Pancreas (tissue), 10 donors: Measurements from ENCODE around the gene ST7. TPM values are rescaled to one million over a fixed set of nuclear protein-coding genes. Genes with fewer than 3 reads are reported as not detected.

Experiments
- ATAC-seq, 4 donors: fragments of 200-7000 bp; cut with Tn5 transposase; one replicate each; pipeline versions ENCODE4 v1.8.0 to v1.9.1; 2020; ENCODE audit warnings: mild to moderate bottlenecking in 4 of 4, moderate library complexity in 4 of 4
- DNase-seq, 6 donors: peaks; one replicate each; pipeline ENCODE4 v3.0.0-alpha.2; 2020
- FAIRE-seq: peaks from 2 replicates; lab custom pipeline; 2012; peaks lifted over from hg19 to GRCh38; lab: Jason Lieb, UNC
- H3K27ac ChIP-seq, 4 donors: fragments of 200-600 bp; sonication (generic); 1 replicate in 3 of 4; 2 replicates in 1 of 4; pipeline versions ENCODE4 v1.5.0 to v1.8.0; 2020
- H3K27me3 ChIP-seq, 4 donors: fragments of 200-600 bp; one replicate each; pipeline ENCODE4 v1.8.0; 2021
- H3K36me3 ChIP-seq, 3 donors: fragments of 200-600 bp; sonication (generic) in 1 of 3; one replicate each; pipeline versions ENCODE4 v1.5.0 to v1.8.0; 2020 to 2021
- H3K4me1 ChIP-seq, 3 donors: fragments of 200-600 bp; one replicate each; pipeline ENCODE4 v1.8.0; 2021
- H3K4me3 ChIP-seq, 4 donors: fragments of 200-600 bp; sonication (generic) in 2 of 4; one replicate each; pipeline versions ENCODE4 v1.5.0 to v1.8.0; 2020 to 2021
- H3K9me3 ChIP-seq, 4 donors: fragments of 200-600 bp; one replicate each; pipeline ENCODE4 v1.8.0; 2021
- WGBS, 2 donors: extraction: QIAGEN DNeasy Blood & Tissue Kit; methylation state at CpG; one replicate each; pipeline ENCODE4 v1.1.7; 2013; 5-methylcytosine and 5-hydroxymethylcytosine counted together
- intact Hi-C, 3 donors: fragments of 100-400 bp; cut with DNase I; formaldehyde crosslinking; loops; one replicate each; pipeline versions ENCODE4 v1.11.1 to v1.14.2; 2022
- polyA plus RNA-seq, 2 donors: library from polyadenylated mRNA; stranded (reverse); fragments of 200-250 nt; gene quantifications; one replicate each; pipeline ENCODE4 v1.2.3, GENCODE V29; 2013
- total RNA-seq, 6 donors: library from RNA; stranded (reverse); fragmentation: NEBNext Ultra II Directional in 4 of 6; extraction: Animal tissue kit (Norgen Biotek cat#: 25700) in 4 of 6; gene quantifications; one replicate each; pipeline versions ENCODE4 v1.2.1 to v1.2.4, GENCODE V29; 2021 to 2023
- TF ChIP-seq, protein P1 (sequence below), 4 donors: fragments of 200-600 bp; sonication (generic) in 3 of 4; IDR thresholded peaks; one replicate each; pipeline versions ENCODE4 v1.5.0 to v1.8.0; 2021; ENCODE audit warnings: antibody characterized with exemption in 4 of 4
- donor health status: healthy with polysubstance abuse.
- donor health status: DM: no; HTN: no; CAD: no; lungs with moderate emphysema.
- donor health status: DM: no; HTN: no; CAD: no.
- donor health status: control.
- donor health status: control.
- donor health status: Bipolar disorder and iron deficiency.
- donor health status: DM: yes; HTN: yes; CAD: no.
- donor health status: DM: no; HTN: no; CAD: no.
- donor health status: DM: no; HTN: no; CAD: no.
- donor health status: DM: yes; HTN: yes; CAD: no.

Gene ST7
- total and polyA plus RNA-seq, 8 donors = 8.2 to 20.2 (median 17.1) TPM

DNA sequence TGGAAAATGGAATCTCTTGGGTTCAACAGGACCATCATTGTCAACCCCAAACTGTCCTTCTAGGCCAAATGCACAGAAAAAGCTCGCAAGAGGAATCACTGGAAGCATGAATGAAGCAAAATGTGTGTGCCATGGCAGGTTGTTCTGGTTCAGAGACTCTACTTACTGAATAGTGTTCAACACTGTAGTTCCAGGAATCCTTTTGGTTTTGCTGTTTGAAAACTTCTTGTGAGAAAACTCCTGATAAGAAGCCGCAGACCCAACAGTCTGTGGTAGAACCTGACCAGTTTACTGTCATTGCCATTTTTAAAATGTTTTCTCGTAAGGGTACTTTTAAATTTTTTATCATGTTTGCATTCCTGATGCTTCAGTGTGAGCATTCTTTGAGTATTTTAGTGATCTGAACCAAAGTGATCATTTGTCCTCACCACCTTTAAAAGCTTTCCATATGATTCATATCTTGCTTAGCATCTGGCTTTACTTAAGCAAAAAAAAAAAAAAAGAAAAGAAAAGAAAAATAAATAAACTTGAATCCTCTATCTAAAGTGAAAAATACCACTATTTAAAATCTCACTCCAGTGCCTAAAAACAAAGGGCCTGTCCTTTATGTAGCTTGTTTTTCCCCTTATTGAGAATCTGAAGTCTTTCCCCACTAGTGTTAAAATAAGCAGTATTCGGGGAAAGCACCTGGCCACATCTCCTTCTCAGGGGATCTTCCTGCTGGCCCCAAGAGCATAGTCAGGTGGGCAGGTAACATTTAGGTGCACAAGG is 277.2 kb downstream of the ST7 start:
- no peak for DNase-seq
- WGBS, 2 donors = 94 to 96% methylated on average over 4 of the region's 4 CpGs
- TF ChIP-seq, protein P1, sequence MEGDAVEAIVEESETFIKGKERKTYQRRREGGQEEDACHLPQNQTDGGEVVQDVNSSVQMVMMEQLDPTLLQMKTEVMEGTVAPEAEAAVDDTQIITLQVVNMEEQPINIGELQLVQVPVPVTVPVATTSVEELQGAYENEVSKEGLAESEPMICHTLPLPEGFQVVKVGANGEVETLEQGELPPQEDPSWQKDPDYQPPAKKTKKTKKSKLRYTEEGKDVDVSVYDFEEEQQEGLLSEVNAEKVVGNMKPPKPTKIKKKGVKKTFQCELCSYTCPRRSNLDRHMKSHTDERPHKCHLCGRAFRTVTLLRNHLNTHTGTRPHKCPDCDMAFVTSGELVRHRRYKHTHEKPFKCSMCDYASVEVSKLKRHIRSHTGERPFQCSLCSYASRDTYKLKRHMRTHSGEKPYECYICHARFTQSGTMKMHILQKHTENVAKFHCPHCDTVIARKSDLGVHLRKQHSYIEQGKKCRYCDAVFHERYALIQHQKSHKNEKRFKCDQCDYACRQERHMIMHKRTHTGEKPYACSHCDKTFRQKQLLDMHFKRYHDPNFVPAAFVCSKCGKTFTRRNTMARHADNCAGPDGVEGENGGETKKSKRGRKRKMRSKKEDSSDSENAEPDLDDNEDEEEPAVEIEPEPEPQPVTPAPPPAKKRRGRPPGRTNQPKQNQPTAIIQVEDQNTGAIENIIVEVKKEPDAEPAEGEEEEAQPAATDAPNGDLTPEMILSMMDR (IDR thresholded peaks at IDR 0.05) = no peak

DNA sequence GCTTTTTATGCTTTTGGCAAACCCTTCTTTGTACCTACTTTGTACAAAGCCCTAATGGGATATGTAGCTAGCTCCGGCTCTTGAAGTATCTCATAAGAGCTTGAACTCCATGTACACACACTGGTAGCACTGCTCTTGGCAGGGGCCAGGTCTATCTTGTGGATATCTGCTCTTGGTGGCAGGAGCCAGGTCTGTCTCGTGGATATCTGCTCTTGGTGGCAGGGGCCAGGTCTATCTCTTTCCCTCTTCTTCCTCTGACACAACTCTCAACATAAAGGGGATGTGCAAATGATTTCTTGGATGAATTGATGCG is 277.7 kb downstream of the ST7 start:
- FAIRE-seq = no peak
- Histone ChIP-seq H3K27ac (no peak overlapping the region), H3K4me3 (no peak overlapping the region), H3K4me1 (no peaks in the 10 kb centered on the region), H3K9me3 (no peaks in the 10 kb centered on the region), H3K27me3 (no peaks in the 10 kb centered on the region), H3K36me3 (no peaks in the 10 kb centered on the region)
- ATAC-seq = no peak
- TF ChIP-seq, protein P1 (IDR thresholded peaks at IDR 0.05) = no peak
- DNase-seq = no peak
- intact Hi-C loops = no loop called here
- 85 to 89% methylated on average over 3 of the region's 3 CpGs for WGBS, 2 donors

More for the DNA sequence above, 277.2 kb downstream of the ST7 start:
- ATAC-seq (no peak), FAIRE-seq (no peak)
- Histone ChIP-seq H3K27ac (no peak overlapping the region), H3K4me3 (no peak overlapping the region), H3K9me3 (no peaks in the 10 kb centered on the region), H3K4me1 (no peaks in the 10 kb centered on the region), H3K27me3 (no peaks in the 10 kb centered on the region), H3K36me3 (no peaks in the 10 kb centered on the region)
- intact Hi-C loops = no loop called here

DNA sequence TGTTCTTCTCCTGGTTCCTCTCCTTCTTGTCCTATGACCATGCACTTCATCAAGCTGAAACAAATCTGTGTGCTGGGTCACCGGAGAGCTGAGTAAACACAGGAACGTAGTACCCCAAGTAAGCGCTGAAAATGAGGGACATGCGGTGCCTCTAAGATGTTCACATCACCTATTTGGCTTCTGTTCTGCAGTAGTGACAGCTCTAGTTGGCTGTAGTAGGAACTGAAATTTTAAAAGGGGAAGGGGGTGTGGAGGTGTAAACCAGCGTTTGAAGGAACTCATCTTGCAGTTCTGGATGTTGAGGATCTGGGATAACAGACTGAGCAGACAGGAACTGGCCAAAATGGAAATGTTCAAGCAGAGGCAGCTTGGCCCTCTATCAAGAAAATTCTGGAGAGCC is 284.3 kb downstream of the ST7 start:
- Histone ChIP-seq H3K4me3 (no peak overlapping the region), H3K9me3 (no peaks in the 10 kb centered on the region), H3K27ac (no peak overlapping the region), H3K4me1 (no peaks in the 10 kb centered on the region), H3K36me3 (no peaks in the 10 kb centered on the region), H3K27me3 (no peaks in the 10 kb centered on the region)
- DNase-seq (no peak), FAIRE-seq (no peak), ATAC-seq (no peak)
- WGBS, 2 donors = 64 to 65% methylated on average over 5 of the region's 5 CpGs
- intact Hi-C loops = no loop called here
- TF ChIP-seq, protein P1 (IDR thresholded peaks at IDR 0.05) = no peak

DNA sequence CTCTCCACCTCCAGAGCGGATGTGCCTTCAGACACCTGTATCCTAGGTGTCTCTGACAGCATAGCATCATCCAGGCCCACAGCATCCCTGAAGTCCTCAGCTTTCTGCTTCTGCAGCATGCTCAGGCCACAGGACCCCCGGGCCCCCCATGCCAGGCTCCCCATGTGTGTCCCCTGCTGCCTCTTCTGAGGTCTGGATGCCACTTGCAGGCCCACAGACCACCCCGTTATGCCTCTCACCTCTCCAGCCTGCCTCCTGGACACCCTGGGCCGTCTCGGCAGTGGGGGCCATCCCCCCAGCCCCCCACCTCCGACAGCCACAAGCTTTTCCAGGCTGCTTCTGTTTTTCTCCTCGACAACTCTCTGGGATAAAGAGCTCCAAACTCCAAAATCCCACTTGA is 285.2 kb downstream of the ST7 start:
- no peak overlapping the region for H3K4me3 ChIP-seq
- 69 to 82% methylated on average over 7 of the region's 7 CpGs for WGBS, 2 donors
- no peaks in the 10 kb centered on the region for H3K9me3 ChIP-seq
- TF ChIP-seq, protein P1 (IDR thresholded peaks at IDR 0.05) = no peak
- no peaks in the 10 kb centered on the region for H3K36me3 ChIP-seq
- DNase-seq = peak in 1 of 6 donors; percentile 57
- no peak for ATAC-seq
- H3K4me1 ChIP-seq = no peaks in the 10 kb centered on the region
- FAIRE-seq = no peak
- no peaks in the 10 kb centered on the region for H3K27me3 ChIP-seq
- intact Hi-C loops = no loop called here
- H3K27ac ChIP-seq = no peak overlapping the region

DNA sequence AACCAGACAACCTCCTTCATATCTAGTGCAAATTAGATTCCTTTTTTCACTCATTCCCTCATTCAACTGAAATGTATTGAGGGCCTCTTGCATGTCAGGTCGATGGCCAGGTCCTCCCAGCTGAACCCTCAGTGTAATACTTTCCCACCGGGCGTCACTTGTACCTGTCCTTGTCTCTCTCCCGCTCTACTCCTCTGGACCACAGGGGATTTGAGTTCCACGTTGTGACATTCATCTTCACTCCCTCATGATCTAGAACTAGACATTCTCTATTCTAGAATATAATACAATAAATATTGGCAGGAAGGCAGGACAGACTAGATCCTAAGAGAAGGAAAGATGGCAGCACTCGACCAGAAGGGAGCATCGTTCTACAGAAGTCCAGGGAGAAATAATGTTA is 285.6 kb downstream of the ST7 start:
- H3K27me3 ChIP-seq = no peaks in the 10 kb centered on the region
- no peaks in the 10 kb centered on the region for H3K9me3 ChIP-seq
- intact Hi-C loops = no loop called here
- no peak for ATAC-seq
- no peaks in the 10 kb centered on the region for H3K4me1 ChIP-seq
- no peaks in the 10 kb centered on the region for H3K36me3 ChIP-seq
- H3K4me3 ChIP-seq = no peak overlapping the region
- DNase-seq = no peak
- WGBS, 2 donors = 69 to 76% methylated on average over 7 of the region's 7 CpGs
- no peak for FAIRE-seq
- H3K27ac ChIP-seq = no peak overlapping the region
- TF ChIP-seq, protein P1 (IDR thresholded peaks at IDR 0.05) = no peak
